Measurements from ENCODE around the gene ANXA6. TPM values are rescaled to one million over a fixed set of nuclear protein-coding genes. Genes with fewer than 3 reads are reported as not detected.
A peak's percentile ranks its signal among the peaks of the same experiment; 100 is the strongest.

ANXA6 gene
- total RNA-seq, 6 experiments from 2014 or later: 507 to 578 (median 546) TPM

DNA sequence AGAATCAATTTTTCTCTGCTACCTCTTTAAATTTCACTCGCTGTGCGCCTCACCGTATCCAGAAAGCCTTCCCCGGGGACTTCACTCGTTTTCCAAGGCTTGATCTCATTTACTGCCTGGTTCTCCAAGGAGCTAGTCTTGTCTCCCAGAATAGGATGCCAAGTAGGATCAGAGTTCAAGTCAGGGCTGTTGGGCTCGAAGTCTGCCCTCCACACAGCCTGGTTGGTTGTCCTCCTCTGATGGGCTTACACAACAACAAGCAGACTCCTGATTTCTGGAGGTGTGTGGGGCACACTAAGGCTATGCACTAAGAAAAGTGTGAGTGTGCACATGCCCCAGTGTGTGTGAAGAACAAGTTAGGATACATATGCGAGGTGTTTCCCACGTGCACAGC, 62.7 kb downstream of the ANXA6 start:
- no peak for TF ChIP-seq CTCF (IDR thresholded peaks at IDR 0.05)
- H3K4me3 Mint-ChIP-seq: peak overlapping the region; percentile 56; the same call in 1 of the 2 replicates
- peaks cover 26% of the 10 kb centered on the region for H3K36me3 Mint-ChIP-seq (ENCODE audit: low read depth)
- H3K27ac Mint-ChIP-seq: peak overlapping the region; percentile 94
- peaks cover 14% of the 10 kb centered on the region for H3K27me3 Mint-ChIP-seq (ENCODE audit: insufficient read depth)
- DNase-seq: no peak
- peaks cover 75% of the 10 kb centered on the region for H3K4me1 Mint-ChIP-seq (ENCODE audit: low read depth)
- H3K9me3 Mint-ChIP-seq: no peaks in the 10 kb centered on the region

- peaks cover 75% of the 10 kb centered on the region for H3K4me1 Mint-ChIP-seq (ENCODE audit: low read depth)
These were observed 63.3 kb downstream of the ANXA6 start for GRCh38 chr5:151094030-151094851.

DNA sequence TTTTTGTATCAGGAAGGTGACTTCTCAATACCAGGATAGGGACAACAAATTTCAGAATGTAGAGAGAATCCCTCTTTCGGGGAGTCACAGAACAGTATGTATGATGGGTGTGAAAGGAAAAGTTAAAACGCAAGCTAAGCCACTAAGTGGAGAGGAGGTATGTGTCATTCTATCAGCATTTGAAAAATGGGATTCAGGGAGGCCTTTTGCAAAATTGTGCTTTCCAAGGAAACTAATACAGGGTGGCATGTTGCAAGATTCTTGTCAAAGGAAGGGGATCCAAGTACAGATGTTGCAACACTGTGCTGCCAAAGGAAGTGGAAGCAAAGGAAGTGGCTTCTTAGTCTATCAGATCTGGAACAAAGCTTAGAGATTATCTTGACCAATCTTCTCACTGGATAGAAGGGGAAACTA, 64.1 kb downstream of the ANXA6 start:
- TF ChIP-seq CTCF (IDR thresholded peaks at IDR 0.05): peak; percentile 57; the same call in 1 of the 2 replicates
- Mint-ChIP-seq H3K27me3 (ENCODE audit: insufficient read depth) (peaks cover 12% of the 10 kb centered on the region), H3K9me3 (no peaks in the 10 kb centered on the region), H3K4me1 (ENCODE audit: low read depth) (peaks cover 67% of the 10 kb centered on the region), H3K36me3 (ENCODE audit: low read depth) (peaks cover 13% of the 10 kb centered on the region), H3K27ac (peak overlapping the region; percentile 94), H3K4me3 (peak overlapping the region; percentile 56)
- peak; percentile 97 for DNase-seq

More at GRCh38 chr5:151094030-151094851, 63.3 kb downstream of the ANXA6 start:
- H3K36me3 Mint-ChIP-seq (ENCODE audit: low read depth): peaks cover 21% of the 10 kb centered on the region
- H3K4me3 Mint-ChIP-seq: peak overlapping the region; percentile 56
- H3K27me3 Mint-ChIP-seq (ENCODE audit: insufficient read depth): peaks cover 14% of the 10 kb centered on the region
- no peak for DNase-seq
- no peak for TF ChIP-seq CTCF (IDR thresholded peaks at IDR 0.05)
- H3K9me3 Mint-ChIP-seq: no peaks in the 10 kb centered on the region
- H3K27ac Mint-ChIP-seq: peak overlapping the region; percentile 94

DNA sequence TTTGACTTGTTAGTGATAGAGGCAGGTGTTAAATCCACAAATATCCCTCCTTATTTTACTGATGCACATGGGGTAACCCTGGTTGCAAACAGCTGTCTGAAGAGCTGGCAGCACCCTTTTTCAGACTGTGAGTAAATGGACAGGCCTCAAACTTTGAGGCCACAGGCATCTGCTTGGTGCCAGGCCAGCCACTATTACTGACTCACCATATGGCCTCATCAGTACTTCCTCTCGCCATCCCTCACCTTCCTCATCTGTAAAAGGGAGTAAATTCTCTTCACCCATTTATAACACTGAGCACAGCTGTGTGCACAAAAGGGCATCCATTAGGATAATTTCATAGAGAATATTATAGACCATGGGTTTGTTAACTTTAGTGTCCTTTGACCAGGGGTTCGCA, 64.8 kb downstream of the ANXA6 start:
- Mint-ChIP-seq H3K36me3 (ENCODE audit: low read depth) (peaks cover 10% of the 10 kb centered on the region; the same call in 1 of the 2 replicates), H3K4me3 (peak overlapping the region; percentile 56), H3K27ac (peak overlapping the region; percentile 94), H3K27me3 (ENCODE audit: insufficient read depth) (peaks cover 10% of the 10 kb centered on the region), H3K9me3 (no peaks in the 10 kb centered on the region), H3K4me1 (ENCODE audit: low read depth) (peaks cover 63% of the 10 kb centered on the region)
- TF ChIP-seq CTCF (IDR thresholded peaks at IDR 0.05): no peak
- DNase-seq: peak; percentile 83

DNA sequence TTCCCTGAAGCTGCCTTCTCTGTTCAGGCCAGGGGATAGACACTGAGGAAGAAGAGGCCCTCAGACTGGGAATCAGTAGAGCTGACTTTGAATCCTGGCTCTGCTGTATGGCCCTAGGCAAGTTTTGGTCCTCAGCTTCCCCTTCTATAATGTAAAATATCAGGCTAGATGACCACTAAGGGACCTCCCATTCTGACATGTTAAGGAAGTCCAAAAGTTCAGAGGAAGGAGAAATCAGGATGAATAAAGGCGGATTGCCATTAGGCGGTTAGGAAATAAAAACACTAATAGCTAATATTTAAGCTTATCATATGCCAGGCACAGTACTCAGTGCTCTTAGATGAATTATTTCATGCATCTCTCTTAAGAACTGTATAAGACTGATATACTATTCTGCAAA, 67.9 kb downstream of the ANXA6 start:
- no peak overlapping the region for H3K27ac Mint-ChIP-seq
- H3K27me3 Mint-ChIP-seq (ENCODE audit: insufficient read depth): peaks cover 6% of the 10 kb centered on the region
- H3K4me1 Mint-ChIP-seq (ENCODE audit: low read depth): peaks cover 46% of the 10 kb centered on the region
- DNase-seq: no peak
- H3K9me3 Mint-ChIP-seq: no peaks in the 10 kb centered on the region
- peaks cover 5% of the 10 kb centered on the region; the same call in 1 of the 2 replicates for H3K36me3 Mint-ChIP-seq (ENCODE audit: low read depth)
- TF ChIP-seq CTCF (IDR thresholded peaks at IDR 0.05): no peak
- H3K4me3 Mint-ChIP-seq: no peak overlapping the region
